ENCODE measurements around the gene MAP3K20.

DNA sequence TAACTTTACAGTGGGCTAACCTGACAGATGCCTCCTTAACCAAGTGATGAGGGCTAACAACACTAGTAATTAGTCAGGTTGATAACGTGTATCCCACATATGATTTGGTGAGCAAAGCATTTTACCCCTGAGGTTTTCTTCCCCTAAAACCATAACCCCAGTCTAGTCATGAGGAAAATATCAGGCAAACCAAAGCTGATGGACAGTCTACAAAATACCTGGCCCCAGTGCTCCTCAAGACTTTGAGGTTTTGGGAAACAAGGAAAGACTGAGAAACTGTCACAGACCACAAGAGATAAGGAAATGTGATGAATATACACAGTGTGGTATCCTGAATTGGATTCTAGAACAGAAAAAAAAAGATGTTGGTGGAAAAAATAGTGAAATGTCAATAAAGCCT lies 28.5 kb downstream of the MAP3K20 start:
- no peak for TF ChIP-seq CHD2 (IDR thresholded peaks at IDR 0.05; ENCODE audit: low read length, partially characterized antibody)
- TF ChIP-seq RAD21 (IDR thresholded peaks at IDR 0.05; ENCODE audit: low read length), result no peak
- TF ChIP-seq, protein P1, sequence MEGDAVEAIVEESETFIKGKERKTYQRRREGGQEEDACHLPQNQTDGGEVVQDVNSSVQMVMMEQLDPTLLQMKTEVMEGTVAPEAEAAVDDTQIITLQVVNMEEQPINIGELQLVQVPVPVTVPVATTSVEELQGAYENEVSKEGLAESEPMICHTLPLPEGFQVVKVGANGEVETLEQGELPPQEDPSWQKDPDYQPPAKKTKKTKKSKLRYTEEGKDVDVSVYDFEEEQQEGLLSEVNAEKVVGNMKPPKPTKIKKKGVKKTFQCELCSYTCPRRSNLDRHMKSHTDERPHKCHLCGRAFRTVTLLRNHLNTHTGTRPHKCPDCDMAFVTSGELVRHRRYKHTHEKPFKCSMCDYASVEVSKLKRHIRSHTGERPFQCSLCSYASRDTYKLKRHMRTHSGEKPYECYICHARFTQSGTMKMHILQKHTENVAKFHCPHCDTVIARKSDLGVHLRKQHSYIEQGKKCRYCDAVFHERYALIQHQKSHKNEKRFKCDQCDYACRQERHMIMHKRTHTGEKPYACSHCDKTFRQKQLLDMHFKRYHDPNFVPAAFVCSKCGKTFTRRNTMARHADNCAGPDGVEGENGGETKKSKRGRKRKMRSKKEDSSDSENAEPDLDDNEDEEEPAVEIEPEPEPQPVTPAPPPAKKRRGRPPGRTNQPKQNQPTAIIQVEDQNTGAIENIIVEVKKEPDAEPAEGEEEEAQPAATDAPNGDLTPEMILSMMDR (IDR thresholded peaks at IDR 0.05), result no peak
- TF ChIP-seq POLR2AphosphoS5 (IDR thresholded peaks at IDR 0.05; ENCODE audit: low read depth, low read length), result no peak
- TF ChIP-seq EP300 (IDR thresholded peaks at IDR 0.05; ENCODE audit: borderline replicate concordance in 1 of 2, low read depth in 1 of 2, low read length in 1 of 2), result no peak
- no peak for TF ChIP-seq FOXM1 (IDR thresholded peaks at IDR 0.05; ENCODE audit: low read depth)
- no peak for TF ChIP-seq SIN3A (IDR thresholded peaks at IDR 0.05; ENCODE audit: borderline replicate concordance, low read depth, low read length)

Measured in SK-N-SH (cell line).